GM11168 (cell line): ENCODE measurements around the gene ATOSB.
"Not testable (repeated sequence)": the region's sequence is repeated elsewhere in the genome, so short reads cannot be mapped to it uniquely, and the experiment has no call there.

Experiments
- in situ Hi-C: fragments of 300-500 bp; cut with MboI; formaldehyde crosslinking; loops from one replicate; pipeline ENCODE4 v1.12.0; 2022; ENCODE audit warnings: low sequenced_read_pairs; ENCODE audit not compliant: unreplicated experiment

ATOSB gene

GRCh38 chr9:35115680-35116538, at the start of gene ATOSB:
ATOSB (minus strand) TSS chr9:35115862; CDS start chr9:35108274, 7,588 bp downstream.
- in situ Hi-C loops, result loop anchor here (10.0 kb wide), 1 partner anchor 149 kb away; no protein-coding TSS in a partner anchor

GRCh38 chr9:35164711-35165110, 49.0 kb upstream of the ATOSB start:
- in situ Hi-C loops, result no loop called here

GRCh38 chr9:35163413-35163812, 47.8 kb upstream of the ATOSB start:
- in situ Hi-C loops, result no loop called here

- in situ Hi-C loops, result no loop called here
Observed at GRCh38 chr9:35162605-35163315, 47.1 kb upstream of the ATOSB start.

GRCh38 chr9:35161713-35162604, 46.3 kb upstream of the ATOSB start, which contains the start of gene UNC13B:
UNC13B (plus strand) TSS chr9:35162009; CDS start chr9:35162284, 275 bp downstream.
- in situ Hi-C loops, result no loop called here

- in situ Hi-C loops, result no loop called here
Observed at GRCh38 chr9:35158501-35159280, 43.0 kb upstream of the ATOSB start.

GRCh38 chr9:35157836-35158235, 42.2 kb upstream of the ATOSB start:
- in situ Hi-C loops, result not testable (repeated sequence)

GRCh38 chr9:35156781-35157180, 41.1 kb upstream of the ATOSB start:
- in situ Hi-C loops, result no loop called here

- in situ Hi-C loops, result no loop called here
Observed at GRCh38 chr9:35152926-35153325, 37.3 kb upstream of the ATOSB start.

- in situ Hi-C loops, result not testable (repeated sequence)
Observed at GRCh38 chr9:35147941-35148563, 32.4 kb upstream of the ATOSB start.

- in situ Hi-C loops, result no loop called here
Observed at GRCh38 chr9:35142037-35142436, 26.4 kb upstream of the ATOSB start.

- in situ Hi-C loops, result no loop called here
Observed at GRCh38 chr9:35140093-35140492, 24.4 kb upstream of the ATOSB start.

GRCh38 chr9:35136866-35137265, 21.2 kb upstream of the ATOSB start:
- in situ Hi-C loops, result no loop called here

- in situ Hi-C loops, result no loop called here
Observed at GRCh38 chr9:35135988-35136387, 20.3 kb upstream of the ATOSB start.

GRCh38 chr9:35134920-35135319, 19.3 kb upstream of the ATOSB start:
- in situ Hi-C loops, result no loop called here

- in situ Hi-C loops, result loop anchor here (10.0 kb wide), 1 partner anchor 148 kb away; no protein-coding TSS in a partner anchor
Observed at GRCh38 chr9:35116898-35117551, 1.4 kb upstream of the ATOSB start.

- in situ Hi-C loops, result loop anchor here (10.0 kb wide), 1 partner anchor 148 kb away; no protein-coding TSS in a partner anchor
Observed at GRCh38 chr9:35116539-35116897, 856 bp upstream of the ATOSB start.

GRCh38 chr9:35114840-35115628, 628 bp downstream of the ATOSB start:
- in situ Hi-C loops, result loop anchor here (10.0 kb wide), 1 partner anchor 150 kb away; no protein-coding TSS in a partner anchor
